ENCODE results near the gene CLASP1. TPM values are rescaled to one million over a fixed set of nuclear protein-coding genes. Genes with fewer than 3 reads are reported as not detected.
"Not testable (repeated sequence)": the region's sequence is repeated elsewhere in the genome, so short reads cannot be mapped to it uniquely, and the experiment has no call there.

CLASP1 gene
- total and polyA plus RNA-seq, 5 donors from 2014 or later, result 8.7 to 72.1 (median 12.2) TPM

DNA sequence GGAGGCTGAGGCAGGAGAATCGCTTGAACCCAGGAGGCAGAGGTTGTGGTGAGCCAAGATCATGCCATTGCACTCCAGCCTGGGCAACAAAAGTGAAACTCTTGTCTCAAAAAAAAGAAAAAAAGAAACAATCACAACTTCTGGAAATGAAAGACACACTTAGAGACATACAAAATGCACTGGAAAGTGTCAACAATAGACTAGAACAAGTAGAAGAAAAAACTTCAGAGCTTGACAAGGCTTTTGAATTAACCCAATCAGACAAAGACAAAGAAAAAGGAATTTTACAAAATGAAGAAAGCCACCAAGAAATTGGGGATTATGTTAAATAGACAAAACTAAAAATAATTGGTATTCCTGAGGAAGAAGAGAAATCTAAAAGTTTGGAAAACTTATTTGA is 22.4 kb upstream of the CLASP1 start:
- not testable (repeated sequence) for H3K4me3 Mint-ChIP-seq; H3K4me3 ChIP-seq (ENCODE audit: low read depth, low read length); H3K27me3 ChIP-seq (ENCODE audit: control insufficient read depth, insufficient read depth, low read length); H3K36me3 ChIP-seq (ENCODE audit: control insufficient read depth, insufficient read depth, low read length); H3K4me1 ChIP-seq (ENCODE audit: control insufficient read depth, insufficient read depth, low read length, poor library complexity, severe bottlenecking); ATAC-seq (ENCODE audit: low read depth in 2 of 2); H3K36me3 Mint-ChIP-seq; H3K4me1 Mint-ChIP-seq; H3K27ac ChIP-seq (ENCODE audit: insufficient read depth, low read length, poor library complexity, severe bottlenecking); H3K27ac Mint-ChIP-seq; H3K27me3 Mint-ChIP-seq; DNase-seq
- peaks cover 23 to 40% of the 10 kb centered on the region in 2 experiments for H3K9me3 ChIP-seq (ENCODE audit: control insufficient read depth in 2 of 2, low read length in 2 of 2)
- H3K9me3 Mint-ChIP-seq, result peaks cover 2 to 34% (median 17%) of the 10 kb centered on the region in 7 donors

DNA sequence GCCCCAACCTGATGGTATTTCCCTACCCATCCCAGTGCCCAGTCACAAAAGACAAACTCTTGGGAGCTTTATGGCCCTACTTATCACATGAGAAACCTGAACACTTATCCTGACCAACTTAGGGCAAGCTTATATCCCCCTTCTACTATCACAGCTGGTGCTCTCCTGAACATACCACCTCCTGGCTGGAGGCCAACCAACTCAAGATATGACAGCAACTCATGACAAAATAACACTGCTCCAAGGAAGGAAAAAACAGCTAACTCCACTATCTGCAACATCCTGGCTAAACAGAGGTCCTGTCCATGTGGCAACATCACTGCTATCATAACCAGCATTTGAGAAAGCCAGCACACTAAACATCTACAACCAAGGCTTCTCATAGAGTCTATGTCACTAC is 20.9 kb upstream of the CLASP1 start:
- H3K9me3 ChIP-seq (ENCODE audit: control insufficient read depth in 2 of 2, low read length in 2 of 2), result peaks cover 18 to 33% of the 10 kb centered on the region in 2 experiments
- ATAC-seq (ENCODE audit: low read depth in 2 of 2) (no peak), DNase-seq (no peak)
- no peak overlapping the region for H3K4me3 ChIP-seq (ENCODE audit: low read depth, low read length)
- peaks cover 2% of the 10 kb centered on the region for H3K27me3 ChIP-seq (ENCODE audit: control insufficient read depth, insufficient read depth, low read length)
- Mint-ChIP-seq H3K4me3 (no peak overlapping the region), H3K27me3 (no peaks in the 10 kb centered on the region), H3K36me3 (peaks cover 6% of the 10 kb centered on the region), H3K27ac (no peak overlapping the region), H3K9me3 (peaks cover 0 to 22% (median 11%) of the 10 kb centered on the region in 7 donors), H3K4me1 (peaks cover 0 to 2% (median 0%) of the 10 kb centered on the region in 4 donors)
- H3K27ac ChIP-seq (ENCODE audit: insufficient read depth, low read length, poor library complexity, severe bottlenecking), result no peak overlapping the region
- no peaks in the 10 kb centered on the region for H3K36me3 ChIP-seq (ENCODE audit: control insufficient read depth, insufficient read depth, low read length)
- no peaks in the 10 kb centered on the region for H3K4me1 ChIP-seq (ENCODE audit: control insufficient read depth, insufficient read depth, low read length, poor library complexity, severe bottlenecking)

DNA sequence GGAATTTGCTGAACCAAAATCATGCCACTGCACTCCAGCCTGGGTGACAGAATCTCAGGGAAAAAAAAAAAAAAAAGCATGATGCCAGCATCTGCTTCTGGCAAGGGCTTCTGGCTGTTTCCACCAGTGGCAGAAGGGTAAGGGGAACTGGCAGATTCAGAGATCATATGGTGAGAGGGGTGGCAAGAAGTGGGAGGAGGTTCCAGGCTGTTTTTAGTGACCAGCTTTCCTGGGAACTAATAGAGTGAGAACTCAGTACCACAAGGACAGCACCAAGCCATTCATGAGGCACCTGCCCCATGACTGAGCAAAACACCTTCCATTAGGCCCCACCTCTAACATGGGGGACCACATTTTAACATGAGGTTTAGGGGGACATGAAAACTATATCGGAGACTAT is 18.4 kb upstream of the CLASP1 start:
- no peak for ATAC-seq (ENCODE audit: low read depth in 2 of 2)
- H3K4me3 Mint-ChIP-seq, result no peak overlapping the region

DNA sequence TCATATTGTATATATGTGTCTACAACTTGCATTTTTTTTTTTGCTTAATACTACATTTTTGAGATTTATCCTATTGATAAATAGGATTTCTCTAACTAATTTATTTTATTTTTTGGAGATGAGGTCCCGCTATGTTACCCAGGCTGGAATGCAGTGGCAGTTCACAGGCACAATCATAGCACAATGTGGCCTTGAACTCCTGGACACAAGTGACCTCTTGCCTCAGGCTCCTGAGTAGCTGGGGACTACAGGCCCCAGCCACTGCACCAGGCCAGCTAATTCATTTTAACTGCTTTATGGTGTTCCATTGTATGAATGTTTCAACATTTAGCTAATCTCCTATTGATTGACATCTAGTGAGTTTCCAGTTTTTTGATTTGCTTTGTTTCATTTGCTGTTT is 16.8 kb upstream of the CLASP1 start:
- no peak overlapping the region for H3K4me3 ChIP-seq (ENCODE audit: low read depth, low read length)
- ATAC-seq (ENCODE audit: low read depth in 2 of 2) (no peak), DNase-seq (no peak)
- H3K27me3 ChIP-seq (ENCODE audit: control insufficient read depth, insufficient read depth, low read length), result no peaks in the 10 kb centered on the region
- H3K4me1 ChIP-seq (ENCODE audit: control insufficient read depth, insufficient read depth, low read length, poor library complexity, severe bottlenecking), result no peaks in the 10 kb centered on the region
- peaks cover 6% of the 10 kb centered on the region for H3K36me3 Mint-ChIP-seq
- no peak overlapping the region for H3K27ac Mint-ChIP-seq
- peaks cover 0 to 10% (median 0%) of the 10 kb centered on the region in 7 donors for H3K9me3 Mint-ChIP-seq
- no peaks in the 10 kb centered on the region for H3K36me3 ChIP-seq (ENCODE audit: control insufficient read depth, insufficient read depth, low read length)
- no peak overlapping the region for H3K27ac ChIP-seq (ENCODE audit: insufficient read depth, low read length, poor library complexity, severe bottlenecking)
- H3K4me1 Mint-ChIP-seq, result peaks cover 5 to 17% (median 8%) of the 10 kb centered on the region in 4 donors
- no peaks in the 10 kb centered on the region for H3K27me3 Mint-ChIP-seq
- H3K9me3 ChIP-seq (ENCODE audit: control insufficient read depth in 2 of 2, low read length in 2 of 2), result peaks cover 0 to 5% of the 10 kb centered on the region in 2 experiments
- H3K4me3 Mint-ChIP-seq, result no peak overlapping the region

More for the DNA sequence above, 18.4 kb upstream of the CLASP1 start:
- H3K27me3 ChIP-seq (ENCODE audit: control insufficient read depth, insufficient read depth, low read length), result no peaks in the 10 kb centered on the region
- Mint-ChIP-seq H3K36me3 (peaks cover 6% of the 10 kb centered on the region), H3K27me3 (no peaks in the 10 kb centered on the region), H3K9me3 (peaks cover 0 to 16% (median 2%) of the 10 kb centered on the region in 7 donors), H3K4me1 (peaks cover 0 to 17% (median 3%) of the 10 kb centered on the region in 4 donors), H3K27ac (no peak overlapping the region)
- no peak overlapping the region for H3K27ac ChIP-seq (ENCODE audit: insufficient read depth, low read length, poor library complexity, severe bottlenecking)
- H3K36me3 ChIP-seq (ENCODE audit: control insufficient read depth, insufficient read depth, low read length), result no peaks in the 10 kb centered on the region
- no peak for DNase-seq
- H3K4me3 ChIP-seq (ENCODE audit: low read depth, low read length), result no peak overlapping the region
- peaks cover 7 to 18% of the 10 kb centered on the region in 2 experiments for H3K9me3 ChIP-seq (ENCODE audit: control insufficient read depth in 2 of 2, low read length in 2 of 2)
- H3K4me1 ChIP-seq (ENCODE audit: control insufficient read depth, insufficient read depth, low read length, poor library complexity, severe bottlenecking), result no peaks in the 10 kb centered on the region

DNA sequence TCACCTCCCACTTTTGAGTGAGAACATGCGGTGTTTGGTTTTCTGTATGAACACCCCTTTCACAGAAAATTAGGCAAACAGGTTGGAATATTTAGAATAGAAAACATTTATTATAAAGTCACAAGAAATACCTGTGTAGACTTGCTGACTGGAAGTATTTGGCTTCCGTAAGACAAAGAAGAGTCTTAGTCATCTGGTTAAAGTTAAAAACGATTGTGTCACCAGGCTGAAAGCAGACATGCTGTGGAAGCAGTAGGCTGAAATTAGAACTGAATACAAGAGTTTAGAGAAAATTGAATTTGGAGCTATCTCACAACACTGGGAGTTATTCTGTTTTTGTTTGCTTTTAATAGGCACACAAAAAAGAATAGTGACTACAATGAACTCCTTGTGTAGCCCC is 16.2 kb upstream of the CLASP1 start:
- Mint-ChIP-seq H3K27me3 (no peaks in the 10 kb centered on the region), H3K4me3 (no peak overlapping the region), H3K4me1 (peaks cover 5 to 17% (median 8%) of the 10 kb centered on the region in 4 donors), H3K36me3 (peaks cover 6% of the 10 kb centered on the region), H3K9me3 (peaks cover 0 to 10% (median 0%) of the 10 kb centered on the region in 7 donors), H3K27ac (peak overlapping the region in 2 of 3 donors; percentile 27 to 66)
- H3K9me3 ChIP-seq (ENCODE audit: control insufficient read depth in 2 of 2, low read length in 2 of 2), result no peaks in the 10 kb centered on the region
- no peak for DNase-seq
- H3K4me3 ChIP-seq (ENCODE audit: low read depth, low read length), result no peak overlapping the region
- H3K4me1 ChIP-seq (ENCODE audit: control insufficient read depth, insufficient read depth, low read length, poor library complexity, severe bottlenecking), result no peaks in the 10 kb centered on the region
- no peak for ATAC-seq (ENCODE audit: low read depth in 2 of 2)
- no peaks in the 10 kb centered on the region for H3K36me3 ChIP-seq (ENCODE audit: control insufficient read depth, insufficient read depth, low read length)
- no peaks in the 10 kb centered on the region for H3K27me3 ChIP-seq (ENCODE audit: control insufficient read depth, insufficient read depth, low read length)
- H3K27ac ChIP-seq (ENCODE audit: insufficient read depth, low read length, poor library complexity, severe bottlenecking), result no peak overlapping the region

DNA sequence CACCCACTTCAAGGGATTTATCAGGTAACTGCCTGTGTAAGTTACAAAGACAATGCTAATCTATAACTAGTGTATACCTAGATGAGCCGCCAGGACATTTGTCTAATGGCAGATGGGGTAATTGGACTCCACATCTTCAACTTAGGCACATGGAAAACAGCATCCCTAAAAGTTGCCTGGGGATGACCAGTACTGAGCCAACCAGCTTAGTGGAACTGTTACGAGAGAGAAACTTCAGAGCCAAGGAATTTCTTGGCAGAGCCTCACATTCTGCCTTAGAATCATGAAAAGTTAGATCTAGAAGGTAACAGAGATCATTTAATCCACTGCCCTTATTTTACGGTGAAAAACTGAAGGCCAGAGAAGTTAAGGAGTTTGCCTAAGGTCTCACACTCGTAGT is 15.5 kb upstream of the CLASP1 start:
- no peak for ATAC-seq (ENCODE audit: low read depth in 2 of 2)
- Histone ChIP-seq H3K27ac (ENCODE audit: insufficient read depth, low read length, poor library complexity, severe bottlenecking) (no peak overlapping the region), H3K27me3 (ENCODE audit: control insufficient read depth, insufficient read depth, low read length) (no peaks in the 10 kb centered on the region), H3K4me1 (ENCODE audit: control insufficient read depth, insufficient read depth, low read length, poor library complexity, severe bottlenecking) (no peaks in the 10 kb centered on the region), H3K9me3 (ENCODE audit: control insufficient read depth in 2 of 2, low read length in 2 of 2) (no peaks in the 10 kb centered on the region), H3K4me3 (ENCODE audit: low read depth, low read length) (no peak overlapping the region), H3K36me3 (ENCODE audit: control insufficient read depth, insufficient read depth, low read length) (no peaks in the 10 kb centered on the region)
- H3K9me3 Mint-ChIP-seq, result peaks cover 0 to 10% (median 0%) of the 10 kb centered on the region in 7 donors
- DNase-seq, result no peak
- peaks cover 6% of the 10 kb centered on the region for H3K36me3 Mint-ChIP-seq
- no peak overlapping the region for H3K27ac Mint-ChIP-seq
- no peak overlapping the region for H3K4me3 Mint-ChIP-seq
- no peaks in the 10 kb centered on the region for H3K27me3 Mint-ChIP-seq
- peaks cover 5 to 17% (median 8%) of the 10 kb centered on the region in 4 donors for H3K4me1 Mint-ChIP-seq

DNA sequence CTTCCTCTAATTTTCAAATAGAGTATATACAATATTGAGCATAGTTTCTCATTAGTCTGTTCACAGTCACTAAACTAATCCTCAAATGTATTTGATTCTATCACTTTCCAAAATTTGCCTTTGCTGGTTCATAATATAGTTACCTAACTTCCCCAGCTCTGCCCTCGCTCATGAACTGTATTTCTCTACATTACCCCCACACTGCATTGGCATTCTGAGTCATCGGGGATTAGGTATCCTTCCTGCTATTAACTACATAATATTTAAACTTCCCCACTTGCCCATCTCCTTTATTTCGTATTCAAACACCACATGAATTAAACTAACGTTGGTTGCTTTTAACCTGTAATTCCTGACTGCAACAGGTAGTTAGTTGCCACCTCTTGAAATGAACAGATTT is 14.8 kb upstream of the CLASP1 start:
- Mint-ChIP-seq H3K4me3 (no peak overlapping the region), H3K27ac (peak overlapping the region in 1 of 3 donors; percentile 61)
- ATAC-seq (ENCODE audit: low read depth in 2 of 2), result no peak

DNA sequence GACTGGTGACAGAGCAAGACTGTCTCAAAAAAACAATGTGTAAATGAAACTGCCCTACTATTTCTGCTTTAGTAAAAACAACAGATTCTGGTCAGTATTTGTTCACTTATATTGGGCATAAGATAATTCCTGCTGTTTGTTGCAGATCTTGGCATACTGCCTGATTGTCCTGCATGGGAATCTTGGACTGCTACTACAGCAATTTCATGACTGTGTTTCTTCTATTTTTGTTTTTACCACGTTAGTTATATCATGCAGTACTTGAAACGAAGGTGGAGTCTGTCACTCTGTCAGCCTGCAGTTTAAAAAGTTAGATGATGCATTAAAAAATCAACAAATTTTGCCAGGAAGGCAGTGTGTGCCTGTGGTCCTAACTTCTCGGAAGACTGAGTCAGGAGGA is 14.2 kb upstream of the CLASP1 start:
- DNase-seq (no peak), ATAC-seq (ENCODE audit: low read depth in 2 of 2) (no peak)
- Histone ChIP-seq H3K27me3 (ENCODE audit: control insufficient read depth, insufficient read depth, low read length) (no peaks in the 10 kb centered on the region), H3K9me3 (ENCODE audit: control insufficient read depth in 2 of 2, low read length in 2 of 2) (no peaks in the 10 kb centered on the region), H3K36me3 (ENCODE audit: control insufficient read depth, insufficient read depth, low read length) (no peaks in the 10 kb centered on the region), H3K27ac (ENCODE audit: insufficient read depth, low read length, poor library complexity, severe bottlenecking) (no peak overlapping the region), H3K4me3 (ENCODE audit: low read depth, low read length) (no peak overlapping the region), H3K4me1 (ENCODE audit: control insufficient read depth, insufficient read depth, low read length, poor library complexity, severe bottlenecking) (no peaks in the 10 kb centered on the region)
- Mint-ChIP-seq H3K27me3 (no peaks in the 10 kb centered on the region), H3K4me3 (no peak overlapping the region), H3K36me3 (peaks cover 3% of the 10 kb centered on the region), H3K27ac (no peak overlapping the region), H3K4me1 (peaks cover 5 to 17% (median 14%) of the 10 kb centered on the region in 4 donors), H3K9me3 (peaks cover 0 to 5% (median 0%) of the 10 kb centered on the region in 7 donors)

More for the DNA sequence above, 14.8 kb upstream of the CLASP1 start:
- Histone ChIP-seq H3K36me3 (ENCODE audit: control insufficient read depth, insufficient read depth, low read length) (no peaks in the 10 kb centered on the region), H3K27me3 (ENCODE audit: control insufficient read depth, insufficient read depth, low read length) (no peaks in the 10 kb centered on the region), H3K27ac (ENCODE audit: insufficient read depth, low read length, poor library complexity, severe bottlenecking) (no peak overlapping the region), H3K4me1 (ENCODE audit: control insufficient read depth, insufficient read depth, low read length, poor library complexity, severe bottlenecking) (no peaks in the 10 kb centered on the region), H3K4me3 (ENCODE audit: low read depth, low read length) (no peak overlapping the region), H3K9me3 (ENCODE audit: control insufficient read depth in 2 of 2, low read length in 2 of 2) (no peaks in the 10 kb centered on the region)
- peaks cover 6% of the 10 kb centered on the region for H3K36me3 Mint-ChIP-seq
- DNase-seq, result no peak
- no peaks in the 10 kb centered on the region for H3K27me3 Mint-ChIP-seq
- peaks cover 0 to 9% (median 0%) of the 10 kb centered on the region in 7 donors for H3K9me3 Mint-ChIP-seq
- peaks cover 5 to 17% (median 8%) of the 10 kb centered on the region in 4 donors for H3K4me1 Mint-ChIP-seq

Data from CD4-positive, CD25-positive, alpha-beta regulatory T cell (primary cell).